ENCODE measurements around the gene MLLT3. TPM values are rescaled to one million over a fixed set of nuclear protein-coding genes. Genes with fewer than 3 reads are reported as not detected.

MLLT3 gene
- total RNA-seq, 2 donors from 2014 or later, result 8.1 to 9.6 TPM

DNA sequence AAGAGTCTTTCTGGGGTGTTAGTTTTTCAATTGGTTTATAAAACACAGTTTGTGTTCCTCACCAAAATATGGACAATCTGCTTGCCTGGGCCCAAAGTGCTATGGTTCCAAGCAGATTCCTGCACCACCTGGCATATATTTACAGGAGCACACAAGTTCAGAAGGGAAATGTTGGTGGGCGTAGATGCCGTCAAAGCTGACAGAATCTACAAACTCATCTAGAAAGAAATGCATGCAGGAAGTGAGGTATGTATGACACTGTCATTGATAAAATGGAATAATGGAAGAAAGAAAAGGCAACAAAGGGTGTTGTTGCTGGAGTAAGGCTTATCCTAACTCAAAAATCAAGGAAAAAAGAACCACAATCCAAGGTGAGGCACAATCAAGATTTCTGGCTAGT lies 225.8 kb downstream of the MLLT3 start:
- Histone ChIP-seq H3K4me3 (no peak overlapping the region), H3K36me3 (no peaks in the 10 kb centered on the region), H3K27me3 (replicated peaks; ENCODE audit: insufficient read depth) (no peaks in the 10 kb centered on the region), H3K27ac (no peak overlapping the region), H3K9me3 (no peaks in the 10 kb centered on the region), H3K4me1 (ENCODE audit: control insufficient read depth in 1 of 2, low read depth in 2 of 2) (no peaks in the 10 kb centered on the region)
- no peak for TF ChIP-seq CTCF (IDR thresholded peaks at IDR 0.05)
- ATAC-seq (ENCODE audit: insufficient number of reproducible peaks, low FRiP score, low read depth) (no peak), DNase-seq (ENCODE audit: low spot score) (no peak)

- Histone ChIP-seq H3K27me3 (replicated peaks; ENCODE audit: insufficient read depth) (no peaks in the 10 kb centered on the region), H3K4me3 (no peak overlapping the region), H3K9me3 (no peaks in the 10 kb centered on the region), H3K27ac (no peak overlapping the region), H3K4me1 (ENCODE audit: control insufficient read depth in 1 of 2, low read depth in 2 of 2) (no peaks in the 10 kb centered on the region), H3K36me3 (no peaks in the 10 kb centered on the region)
- no peak for DNase-seq (ENCODE audit: low spot score)
- no peak for TF ChIP-seq CTCF (IDR thresholded peaks at IDR 0.05)
- ATAC-seq (ENCODE audit: insufficient number of reproducible peaks, low FRiP score, low read depth), result no peak
These were observed 226.6 kb downstream of the MLLT3 start for GRCh38 chr9:20395651-20396050.

- Histone ChIP-seq H3K36me3 (no peaks in the 10 kb centered on the region), H3K9me3 (no peaks in the 10 kb centered on the region), H3K27ac (no peak overlapping the region), H3K4me1 (ENCODE audit: control insufficient read depth in 1 of 2, low read depth in 2 of 2) (no peaks in the 10 kb centered on the region), H3K27me3 (replicated peaks; ENCODE audit: insufficient read depth) (no peaks in the 10 kb centered on the region), H3K4me3 (no peak overlapping the region)
- no peak for ATAC-seq (ENCODE audit: insufficient number of reproducible peaks, low FRiP score, low read depth)
- DNase-seq (ENCODE audit: low spot score), result no peak
- no peak for TF ChIP-seq CTCF (IDR thresholded peaks at IDR 0.05)
These were observed 227.3 kb downstream of the MLLT3 start for GRCh38 chr9:20394969-20395368.

DNA sequence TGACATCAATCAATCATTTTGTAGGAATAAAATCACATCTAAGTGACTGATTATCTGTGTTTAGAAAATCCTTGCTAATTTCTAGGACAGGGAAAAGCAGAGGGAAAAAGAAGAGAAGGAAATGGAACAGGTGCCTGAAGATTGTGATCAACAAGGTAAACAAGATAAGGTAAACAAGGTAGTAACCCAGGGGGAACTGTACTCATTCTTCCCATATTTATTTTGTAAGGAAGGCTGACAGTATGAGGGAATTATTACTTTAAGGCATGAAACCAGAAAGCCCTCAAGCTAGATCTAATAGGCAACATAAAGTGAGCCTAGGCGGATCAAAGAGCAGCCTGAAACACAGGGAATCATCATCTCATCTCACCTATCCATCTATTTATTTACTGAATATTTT lies 231.1 kb downstream of the MLLT3 start:
- no peak for TF ChIP-seq CTCF (IDR thresholded peaks at IDR 0.05)
- no peak overlapping the region for H3K4me3 ChIP-seq
- ATAC-seq (ENCODE audit: insufficient number of reproducible peaks, low FRiP score, low read depth) (no peak), DNase-seq (ENCODE audit: low spot score) (no peak)
- H3K9me3 ChIP-seq, result no peaks in the 10 kb centered on the region
- no peak overlapping the region for H3K27ac ChIP-seq
- H3K27me3 ChIP-seq (replicated peaks; ENCODE audit: insufficient read depth), result no peaks in the 10 kb centered on the region
- no peaks in the 10 kb centered on the region for H3K36me3 ChIP-seq
- H3K4me1 ChIP-seq (ENCODE audit: control insufficient read depth in 1 of 2, low read depth in 2 of 2), result no peaks in the 10 kb centered on the region

GRCh38 chr9:20390400-20390799 lies 231.9 kb downstream of the MLLT3 start:
- ATAC-seq (ENCODE audit: insufficient number of reproducible peaks, low FRiP score, low read depth) (no peak), DNase-seq (ENCODE audit: low spot score) (no peak)
- no peak overlapping the region for H3K4me3 ChIP-seq

More at GRCh38 chr9:20390400-20390799, 231.9 kb downstream of the MLLT3 start:
- no peak overlapping the region for H3K27ac ChIP-seq
- H3K4me1 ChIP-seq (ENCODE audit: control insufficient read depth in 1 of 2, low read depth in 2 of 2), result no peaks in the 10 kb centered on the region
- no peaks in the 10 kb centered on the region for H3K27me3 ChIP-seq (replicated peaks; ENCODE audit: insufficient read depth)
- no peak for TF ChIP-seq CTCF (IDR thresholded peaks at IDR 0.05)
- no peaks in the 10 kb centered on the region for H3K9me3 ChIP-seq
- H3K36me3 ChIP-seq, result no peaks in the 10 kb centered on the region
